Measurements from ENCODE around the gene PALM.
"Not testable (repeated sequence)": the region's sequence is repeated elsewhere in the genome, so short reads cannot be mapped to it uniquely, and the experiment has no call there.

The PALM gene

DNA sequence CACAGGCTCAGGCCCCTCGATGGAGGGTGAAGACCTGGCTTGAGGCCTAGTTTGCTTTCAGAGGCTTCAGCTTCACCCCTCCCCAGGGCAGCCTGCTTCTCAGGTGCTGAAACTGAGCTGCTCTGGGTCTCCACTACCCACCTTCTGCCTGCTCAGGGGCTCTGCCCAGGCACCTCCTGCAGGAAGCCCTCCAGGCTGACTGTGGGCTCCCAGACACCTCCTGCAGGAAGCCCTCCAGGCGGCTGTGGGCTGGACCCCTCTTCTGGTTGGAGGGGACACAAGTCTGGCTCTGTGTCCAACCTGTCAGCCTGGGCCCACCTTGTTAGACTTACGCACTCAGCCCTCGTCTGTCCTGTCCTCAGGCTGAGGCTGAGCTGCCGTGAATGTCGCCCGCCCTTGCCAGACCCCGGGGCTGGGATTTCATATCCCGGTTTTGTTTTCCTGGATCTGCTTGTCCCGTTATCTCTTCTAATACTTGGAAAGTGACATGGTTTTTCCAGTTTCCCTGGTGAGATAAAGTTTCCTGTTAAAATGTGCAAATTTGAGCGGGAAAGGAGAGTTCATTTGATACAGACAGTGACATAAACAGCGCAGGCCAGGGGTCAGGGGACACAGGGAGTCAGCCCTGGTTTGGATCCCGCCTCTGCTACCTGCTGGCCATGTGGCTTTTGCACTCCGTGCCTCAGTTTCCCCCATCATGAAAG, 21.4 kb downstream of the PALM start:
- FAIRE-seq (no peak), DNase-seq (ENCODE audit: insufficient read length, low spot score) (no peak)

DNA sequence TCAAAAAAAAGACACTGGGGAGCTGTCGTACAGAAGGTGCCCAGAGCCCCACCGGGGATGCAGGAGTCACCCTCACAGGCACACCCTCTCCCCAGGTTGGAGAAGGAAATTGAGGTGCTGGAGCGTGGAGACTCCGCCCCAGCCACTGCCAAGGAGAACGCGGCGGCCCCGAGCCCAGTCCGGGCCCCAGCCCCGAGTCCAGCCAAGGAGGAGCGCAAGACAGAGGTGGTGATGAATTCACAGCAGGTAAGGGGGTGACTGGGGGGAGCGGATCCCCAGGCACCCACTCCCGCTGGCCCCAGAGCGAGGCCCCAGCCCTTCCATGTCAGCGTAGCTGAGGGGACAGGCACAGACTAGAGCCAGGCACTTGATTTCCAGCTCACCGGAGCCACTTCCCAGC, 22.3 kb downstream of the PALM start:
- DNase-seq (ENCODE audit: insufficient read length, low spot score) (no peak), FAIRE-seq (no peak)

- no peak for FAIRE-seq
- DNase-seq (ENCODE audit: insufficient read length, low spot score), result no peak
Observed at GRCh38 chr19:732148-733069, 23.7 kb downstream of the PALM start.

- DNase-seq (ENCODE audit: insufficient read length, low spot score) (no peak), FAIRE-seq (no peak)
Observed at GRCh38 chr19:734716-735115, 26.0 kb downstream of the PALM start.

GRCh38 chr19:736125-736524, 27.4 kb downstream of the PALM start:
- no peak for FAIRE-seq
- DNase-seq (ENCODE audit: insufficient read length, low spot score), result no peak

DNA sequence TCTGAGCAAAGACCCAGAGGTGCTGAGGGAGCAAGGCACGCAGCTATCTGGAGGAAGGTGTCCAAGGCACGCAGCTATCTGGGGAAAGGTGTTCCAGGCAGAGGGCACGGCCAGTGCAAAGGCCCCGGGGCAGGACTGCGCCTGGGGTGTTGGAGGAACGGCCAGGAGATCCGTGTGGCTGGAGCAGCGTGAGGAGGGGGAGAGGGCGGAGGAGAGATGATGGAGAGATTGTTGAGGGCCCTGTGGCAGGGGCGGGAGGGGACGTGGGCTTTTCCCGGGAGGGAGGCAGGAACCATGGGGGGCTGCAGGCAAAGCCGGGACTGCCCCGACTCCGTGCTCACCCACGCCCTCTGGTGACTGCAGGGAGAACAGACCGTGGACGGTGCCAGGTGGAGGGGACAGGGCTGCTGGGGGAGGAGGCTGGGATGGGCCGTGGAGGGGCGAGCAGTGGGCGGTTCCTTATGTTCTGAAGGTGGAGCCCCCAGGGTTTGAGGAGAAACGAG, 28.9 kb downstream of the PALM start:
- DNase-seq (ENCODE audit: insufficient read length, low spot score) (peak; percentile 88), FAIRE-seq (no peak)

DNA sequence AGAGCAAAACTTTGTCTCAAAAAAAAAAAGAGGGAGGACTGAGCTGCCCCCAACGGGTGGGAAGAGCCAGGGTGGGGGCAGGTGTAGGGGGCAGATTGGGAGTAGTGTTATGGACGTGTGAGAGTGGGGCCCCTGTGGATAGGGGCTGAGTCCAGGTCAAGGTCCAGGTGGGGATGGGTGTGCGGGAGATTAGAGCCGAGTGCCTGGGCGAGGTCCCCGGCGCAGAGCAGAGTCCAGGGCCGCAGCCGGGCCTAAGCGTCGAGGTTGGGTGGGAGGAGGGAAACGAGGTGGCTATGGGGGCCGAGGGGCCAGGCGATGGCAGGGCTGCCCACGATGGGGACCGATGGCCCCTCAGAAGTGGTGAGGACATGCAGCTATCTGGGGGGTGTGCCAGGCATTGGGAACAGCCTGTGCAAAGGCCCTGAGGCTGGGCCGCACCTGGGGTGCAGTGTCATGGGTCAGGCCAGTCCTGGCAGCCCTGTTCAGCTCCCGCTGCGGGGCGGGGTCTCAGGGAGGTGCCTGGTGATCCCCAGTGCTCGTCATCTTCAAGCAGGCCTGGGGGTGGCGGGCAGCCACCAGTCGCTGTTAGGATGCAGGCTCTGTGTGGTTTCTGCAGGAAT, 29.9 kb downstream of the PALM start:
- FAIRE-seq (no peak), DNase-seq (ENCODE audit: insufficient read length, low spot score) (no peak)

DNA sequence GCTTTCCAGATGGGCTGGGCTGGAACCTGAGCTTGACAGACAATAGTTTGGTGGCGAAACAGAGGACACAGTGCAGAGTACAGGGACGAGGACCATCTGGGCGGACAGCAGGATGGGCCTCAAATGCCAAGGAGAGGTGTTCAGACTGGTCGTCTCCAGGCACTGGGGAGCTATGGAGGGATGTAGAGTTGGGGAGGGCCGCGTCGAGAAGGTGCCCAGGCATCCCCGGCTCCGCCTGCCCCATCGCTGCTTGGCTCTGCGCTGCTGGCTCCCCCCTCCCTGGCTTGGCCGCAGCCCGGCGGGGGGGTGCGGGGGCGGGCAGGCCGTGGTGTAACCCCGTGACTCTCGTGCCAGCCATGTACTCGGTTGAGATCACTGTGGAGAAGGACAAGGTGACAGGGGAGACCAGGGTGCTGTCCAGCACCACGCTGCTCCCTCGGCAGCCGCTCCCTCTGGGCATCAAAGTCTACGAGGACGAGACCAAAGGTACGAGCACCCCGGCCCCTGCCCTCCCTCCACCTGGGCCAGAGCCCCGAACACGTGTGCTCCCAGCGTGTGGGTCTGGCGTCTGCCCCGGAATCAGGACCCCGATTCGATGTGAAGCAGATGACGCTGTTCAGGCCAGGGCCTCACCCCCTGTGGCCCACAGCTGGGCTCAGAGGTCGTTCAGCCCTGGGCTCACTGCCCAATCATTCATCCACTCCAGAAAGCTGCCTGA, 31.4 kb downstream of the PALM start:
- FAIRE-seq, result no peak
- DNase-seq (ENCODE audit: insufficient read length, low spot score), result no peak

- DNase-seq (ENCODE audit: insufficient read length, low spot score); FAIRE-seq: not testable (repeated sequence)
Observed at GRCh38 chr19:740816-741505, 32.2 kb downstream of the PALM start.

- FAIRE-seq, result no peak
- no peak for DNase-seq (ENCODE audit: insufficient read length, low spot score)
Observed at GRCh38 chr19:741506-742131, 32.9 kb downstream of the PALM start.

DNA sequence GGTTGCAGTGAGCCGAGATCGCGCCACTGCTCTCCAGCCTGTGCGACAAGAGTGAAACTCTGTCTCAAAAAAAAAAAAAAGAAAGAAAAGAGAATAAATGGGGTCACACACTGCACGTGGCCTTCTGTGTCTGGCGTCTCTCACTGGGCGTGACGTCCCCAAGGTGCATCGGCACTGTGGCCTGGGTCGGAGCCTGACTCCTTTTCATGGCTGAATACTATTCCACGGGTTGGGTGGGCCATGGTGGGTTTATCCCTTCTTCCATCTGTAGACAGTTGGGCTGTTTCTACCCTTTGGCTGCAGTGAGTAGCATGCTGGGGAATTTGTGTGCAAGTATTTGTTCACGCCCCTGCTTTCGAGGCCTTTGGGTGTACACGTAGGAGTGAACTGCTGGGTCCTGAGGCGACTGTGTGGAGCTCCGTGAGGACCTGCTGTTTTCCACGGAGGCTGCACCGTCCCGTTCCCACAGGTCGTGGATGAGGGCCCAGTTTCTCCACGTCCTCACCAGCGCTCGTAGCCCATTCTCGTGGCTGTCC, 33.9 kb downstream of the PALM start:
- FAIRE-seq (no peak), DNase-seq (ENCODE audit: insufficient read length, low spot score) (no peak)

- DNase-seq (ENCODE audit: insufficient read length, low spot score) (no peak), FAIRE-seq (no peak)
Observed at GRCh38 chr19:743168-743687, 34.5 kb downstream of the PALM start.

DNA sequence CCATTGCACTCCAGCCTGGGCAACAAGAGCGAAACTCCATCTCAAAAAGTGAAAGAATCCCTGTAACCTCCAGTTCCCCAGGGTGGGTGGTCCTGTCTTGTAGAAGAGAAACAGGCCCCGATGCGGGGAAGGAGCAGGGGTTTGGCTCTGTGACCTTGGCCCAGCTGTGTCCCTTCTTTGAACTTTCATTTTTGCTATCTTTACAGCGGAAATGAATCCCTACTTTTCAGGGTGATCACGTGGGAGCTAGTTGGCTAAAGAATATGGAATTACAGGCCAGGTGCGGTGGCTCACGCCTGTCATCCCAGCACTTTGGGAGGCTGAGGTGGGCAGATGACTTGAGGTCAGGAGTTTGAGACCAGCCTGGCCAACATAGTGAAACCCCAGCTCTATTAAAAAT, 36.4 kb downstream of the PALM start:
- not testable (repeated sequence) for DNase-seq (ENCODE audit: insufficient read length, low spot score); FAIRE-seq

- DNase-seq (ENCODE audit: insufficient read length, low spot score), result no peak
Observed at GRCh38 chr19:746208-746819, 37.6 kb downstream of the PALM start.

DNA sequence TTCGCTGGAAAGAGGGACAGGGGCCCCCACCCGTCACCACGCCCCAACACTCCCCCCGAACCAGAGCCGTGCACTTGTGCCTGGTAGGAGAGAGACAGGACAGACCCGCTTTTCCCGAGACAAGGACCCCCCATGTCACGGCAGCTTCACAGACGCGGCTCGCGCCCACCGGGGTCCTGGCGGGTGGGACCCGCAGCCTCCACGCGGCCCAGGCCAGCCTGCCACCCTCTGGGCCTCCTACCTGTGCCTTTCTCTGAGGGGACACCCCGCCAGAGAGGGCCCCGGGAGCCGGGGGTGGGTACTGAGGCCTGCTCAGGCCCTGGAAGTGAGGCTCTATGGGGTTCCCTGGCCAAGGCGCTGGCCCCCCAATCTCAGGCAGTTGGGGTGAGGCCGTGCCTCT, 38.2 kb downstream of the PALM start:
- no peak for FAIRE-seq

More at GRCh38 chr19:746208-746819, 37.6 kb downstream of the PALM start:
- FAIRE-seq, result no peak

GRCh38 chr19:747432-748273, 38.9 kb downstream of the PALM start:
- DNase-seq (ENCODE audit: insufficient read length, low spot score) (no peak), FAIRE-seq (no peak)

More for the DNA sequence above, 38.2 kb downstream of the PALM start:
- no peak for DNase-seq (ENCODE audit: insufficient read length, low spot score)

GRCh38 chr19:748274-748598, 39.5 kb downstream of the PALM start:
- no peak for FAIRE-seq
- no peak for DNase-seq (ENCODE audit: insufficient read length, low spot score)

- DNase-seq (ENCODE audit: insufficient read length, low spot score), result no peak
- no peak for FAIRE-seq
Observed at GRCh38 chr19:749811-750210, 41.1 kb downstream of the PALM start.

Data from GM19239 (cell line).